Psoas muscle (tissue), 8 donors: Measurements from ENCODE around the gene VPS13D. TPM values are rescaled to one million over a fixed set of nuclear protein-coding genes. Genes with fewer than 3 reads are reported as not detected.
"Not testable (repeated sequence)": the region's sequence is repeated elsewhere in the genome, so short reads cannot be mapped to it uniquely, and the experiment has no call there.

ENCODE experiments used
- ATAC-seq, 4 donors: fragments of 200-7000 bp; cut with Tn5 transposase; one replicate each; pipeline ENCODE4 v1.9.1; 2020; ENCODE audit warnings: moderate library complexity in 3 of 4, mild to moderate bottlenecking in 2 of 4
- DNase-seq, 2 donors: peaks; one replicate each; pipeline ENCODE4 v3.0.0-alpha.2; 2020
- H3K27ac ChIP-seq: fragments of 200-600 bp; one replicate; pipeline ENCODE4 v1.8.0; 2022
- H3K27me3 ChIP-seq, 3 donors: fragments of 200-600 bp in 1 of 3; one replicate each; pipeline versions ENCODE4 v1.6.1 to v1.8.0; 2013 to 2022; ENCODE audit warnings: low read length in 2 of 3, mild to moderate bottlenecking in 2 of 3, moderate library complexity in 1 of 3; ENCODE audit not compliant: insufficient read depth in 3 of 3
- H3K36me3 ChIP-seq, 2 donors: fragments of 200-600 bp in 1 of 2; one replicate each; pipeline versions ENCODE4 v1.6.1 to v1.8.0; 2013 to 2022; ENCODE audit warnings: low read depth in 1 of 2, mild to moderate bottlenecking in 1 of 2, moderate library complexity in 1 of 2; ENCODE audit not compliant: insufficient read depth in 1 of 2
- H3K4me1 ChIP-seq: fragments of 200-600 bp; one replicate; pipeline ENCODE4 v1.8.0; 2022
- H3K4me3 ChIP-seq: fragments of 200-600 bp; one replicate; pipeline ENCODE4 v1.8.0; 2022; ENCODE audit warnings: mild to moderate bottlenecking
- H3K9me3 ChIP-seq: fragments of 200-600 bp; one replicate; pipeline ENCODE4 v1.8.0; 2022
- WGBS, 3 donors: extraction: QIAGEN DNeasy Blood & Tissue Kit; methylation state at CpG; one replicate each; pipeline versions ENCODE4 v1.1.6 to v1.1.7; 2013; 5-methylcytosine and 5-hydroxymethylcytosine counted together
- intact Hi-C, 2 donors: fragments of 100-400 bp; cut with DNase I; formaldehyde crosslinking; loops; one replicate each; pipeline versions ENCODE4 v1.11.0 to v1.14.2; 2022
- polyA plus RNA-seq, 3 donors: library from polyadenylated mRNA; stranded (reverse); fragments of 200-250 nt; gene quantifications; one replicate each; pipeline ENCODE4 v1.2.3, GENCODE V29; 2013
- total RNA-seq, 4 donors: library from RNA; stranded (reverse); fragmentation: NEBNext Ultra II Directional in 2 of 4; extraction: Animal tissue kit (Norgen Biotek cat#: 25700) in 2 of 4; gene quantifications; one replicate each; pipeline versions ENCODE4 v1.2.1 to v1.2.4, GENCODE V29; 2021 to 2023
- TF ChIP-seq, protein P1 (sequence below): fragments of 200-600 bp; IDR thresholded peaks from one replicate; pipeline ENCODE4 v1.8.0; 2022; ENCODE audit warnings: antibody characterized with exemption
- donor health status: healthy with polysubstance abuse.
- donor health status: DM: no; HTN: no; CAD: no; lungs with moderate emphysema.
- donor health status: Bipolar disorder and iron deficiency.
- donor health status: healthy.
- donor health status: DM: yes; HTN: yes; CAD: no.
- donor health status: DM: no; HTN: no; CAD: no.
- donor health status: DM: no; HTN: no; CAD: no.
- donor health status: DM: yes; HTN: yes; CAD: no.

VPS13D gene
- total and polyA plus RNA-seq, 7 donors = 19.9 to 69.1 (median 45.3) TPM

DNA sequence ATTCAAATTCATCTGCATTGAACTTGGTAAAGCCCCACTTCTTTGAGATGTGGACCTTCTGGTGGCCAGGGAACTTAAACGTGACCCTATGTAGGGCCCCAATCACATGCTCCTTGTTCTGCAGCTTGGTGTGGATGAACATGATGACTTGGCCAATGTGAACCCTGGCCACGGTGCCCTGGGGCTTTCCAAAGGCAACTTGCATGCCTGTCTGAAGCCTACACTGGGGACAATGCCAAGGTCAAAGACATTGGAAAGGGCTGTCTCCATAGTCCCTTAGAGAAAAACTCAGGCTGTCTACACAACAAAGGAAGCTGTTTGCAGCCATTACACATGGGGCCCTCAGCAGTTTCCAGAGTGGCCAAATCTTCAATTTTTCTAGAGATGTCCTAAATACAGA lies 8.9 kb upstream of the VPS13D start:
- DNase-seq (no peak), ATAC-seq (no peak)
- no peaks in the 10 kb centered on the region for H3K36me3 ChIP-seq
- intact Hi-C loops = no loop called here
- no peaks in the 10 kb centered on the region for H3K9me3 ChIP-seq
- no peaks in the 10 kb centered on the region for H3K27me3 ChIP-seq
- no peak overlapping the region for H3K4me3 ChIP-seq
- no peaks in the 10 kb centered on the region for H3K4me1 ChIP-seq
- TF ChIP-seq, protein P1, sequence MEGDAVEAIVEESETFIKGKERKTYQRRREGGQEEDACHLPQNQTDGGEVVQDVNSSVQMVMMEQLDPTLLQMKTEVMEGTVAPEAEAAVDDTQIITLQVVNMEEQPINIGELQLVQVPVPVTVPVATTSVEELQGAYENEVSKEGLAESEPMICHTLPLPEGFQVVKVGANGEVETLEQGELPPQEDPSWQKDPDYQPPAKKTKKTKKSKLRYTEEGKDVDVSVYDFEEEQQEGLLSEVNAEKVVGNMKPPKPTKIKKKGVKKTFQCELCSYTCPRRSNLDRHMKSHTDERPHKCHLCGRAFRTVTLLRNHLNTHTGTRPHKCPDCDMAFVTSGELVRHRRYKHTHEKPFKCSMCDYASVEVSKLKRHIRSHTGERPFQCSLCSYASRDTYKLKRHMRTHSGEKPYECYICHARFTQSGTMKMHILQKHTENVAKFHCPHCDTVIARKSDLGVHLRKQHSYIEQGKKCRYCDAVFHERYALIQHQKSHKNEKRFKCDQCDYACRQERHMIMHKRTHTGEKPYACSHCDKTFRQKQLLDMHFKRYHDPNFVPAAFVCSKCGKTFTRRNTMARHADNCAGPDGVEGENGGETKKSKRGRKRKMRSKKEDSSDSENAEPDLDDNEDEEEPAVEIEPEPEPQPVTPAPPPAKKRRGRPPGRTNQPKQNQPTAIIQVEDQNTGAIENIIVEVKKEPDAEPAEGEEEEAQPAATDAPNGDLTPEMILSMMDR = no peak
- no peak overlapping the region for H3K27ac ChIP-seq
- WGBS, 3 donors = 30 to 47% (median 31%) methylated on average over 2 of the region's 2 CpGs

DNA sequence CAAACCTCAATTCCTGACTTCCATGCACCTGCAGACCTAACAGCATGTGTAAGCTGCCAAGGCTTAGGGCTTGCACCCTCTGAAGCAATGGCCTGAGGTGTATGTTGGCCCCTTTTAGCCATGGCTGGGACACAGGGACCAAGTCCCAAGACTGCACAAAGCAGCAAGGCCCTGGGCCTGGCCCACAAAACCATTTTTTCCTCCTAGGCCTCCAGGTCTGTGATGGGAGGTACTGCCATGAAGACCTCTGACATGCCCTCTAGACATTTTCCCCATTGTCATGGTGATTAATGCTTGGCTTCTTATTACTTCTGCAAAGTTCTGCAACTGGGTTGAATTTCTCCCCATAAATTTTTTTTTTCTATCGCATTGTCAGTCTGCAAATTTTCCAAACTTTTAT lies 7.1 kb upstream of the VPS13D start:
- H3K9me3 ChIP-seq, ATAC-seq, H3K4me3 ChIP-seq, intact Hi-C loops, H3K4me1 ChIP-seq, H3K27ac ChIP-seq, DNase-seq, H3K36me3 ChIP-seq, H3K27me3 ChIP-seq: not testable (repeated sequence)
- WGBS, 3 donors = 88 to 100% (median 98%) methylated on average over 1 of the region's 1 CpG

DNA sequence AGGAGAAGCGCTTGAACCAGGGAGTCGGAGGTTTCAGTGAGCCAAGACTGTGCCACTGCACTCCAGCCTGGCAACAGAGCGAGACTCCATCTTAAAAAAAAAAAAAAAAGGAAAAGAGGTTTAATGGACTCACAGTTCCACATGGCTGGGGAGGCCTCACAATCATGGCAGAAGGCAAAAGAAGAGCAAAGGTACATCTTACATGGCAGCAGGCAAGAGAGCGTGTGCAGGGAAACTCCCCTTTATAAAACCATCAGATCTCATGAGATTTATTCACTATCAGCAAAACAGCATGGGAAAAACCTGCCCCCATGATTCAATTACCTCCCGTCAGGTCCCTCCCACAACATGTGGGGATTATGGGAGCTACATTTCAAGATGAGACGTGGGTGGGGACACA lies 5.7 kb upstream of the VPS13D start:
- WGBS, 3 donors = 79 to 92% (median 90%) methylated on average over 6 of the region's 6 CpGs
- H3K27ac ChIP-seq, H3K4me1 ChIP-seq, H3K36me3 ChIP-seq, H3K4me3 ChIP-seq, ATAC-seq, H3K27me3 ChIP-seq, DNase-seq, intact Hi-C loops, H3K9me3 ChIP-seq: not testable (repeated sequence)

DNA sequence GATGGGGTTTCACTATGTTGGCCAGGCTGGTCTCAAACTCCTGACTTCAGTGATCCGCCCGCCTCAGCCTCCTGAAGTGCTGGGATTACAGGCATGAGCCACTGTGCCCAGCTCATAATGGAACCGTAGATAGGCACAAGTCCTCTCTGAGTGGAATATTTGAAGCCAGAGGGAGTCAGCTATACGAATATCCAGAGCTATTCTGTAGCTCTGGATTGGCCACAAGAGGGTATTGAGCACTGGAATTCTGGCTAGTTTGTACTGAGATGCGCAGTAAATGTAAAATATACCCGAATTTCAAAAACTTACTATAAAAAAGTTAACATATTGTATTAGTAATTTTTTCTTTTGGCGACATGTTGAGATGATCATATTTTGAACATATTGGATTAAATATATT lies 851 bp upstream of the VPS13D start:
- H3K27me3 ChIP-seq = no peaks in the 10 kb centered on the region
- H3K36me3 ChIP-seq = peaks cover 0 to 3% of the 10 kb centered on the region in 2 donors
- no peak overlapping the region for H3K4me3 ChIP-seq
- no peak overlapping the region for H3K27ac ChIP-seq
- H3K4me1 ChIP-seq = peaks cover 13% of the 10 kb centered on the region
- ATAC-seq (no peak), DNase-seq (no peak)
- intact Hi-C loops = no loop called here
- H3K9me3 ChIP-seq = no peaks in the 10 kb centered on the region
- WGBS, 3 donors = 81 to 84% (median 81%) methylated on average over 7 of the region's 7 CpGs
- TF ChIP-seq, protein P1 = no peak

DNA sequence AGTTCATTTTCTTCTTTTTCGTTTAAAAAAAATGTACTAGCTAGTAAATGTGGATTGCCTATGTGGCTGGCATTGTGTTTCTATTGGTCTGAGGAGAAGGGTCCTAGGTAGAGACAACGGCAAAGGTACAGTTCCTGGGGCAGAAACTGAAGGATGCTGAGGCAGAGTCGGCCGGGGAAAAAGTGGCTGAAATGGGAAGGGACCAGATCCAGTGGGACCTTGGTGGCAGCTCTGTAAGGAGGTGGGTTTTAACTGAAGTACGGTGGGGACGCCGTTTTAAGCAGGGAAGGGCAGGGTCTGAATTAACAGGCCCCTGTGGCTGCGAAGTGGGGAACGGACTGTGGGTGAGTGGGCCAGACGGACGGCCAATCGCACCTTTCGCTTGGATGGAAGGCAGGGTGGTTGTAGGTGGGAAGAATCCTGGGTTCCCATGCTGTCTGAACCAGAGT lies 420 bp upstream of the VPS13D start:
- Histone ChIP-seq H3K27me3 (no peaks in the 10 kb centered on the region), H3K27ac (peak overlapping the region; percentile 96), H3K36me3 (peaks cover 0 to 7% of the 10 kb centered on the region in 2 donors), H3K4me3 (peak overlapping the region; percentile 98), H3K4me1 (peaks cover 13% of the 10 kb centered on the region), H3K9me3 (no peaks in the 10 kb centered on the region)
- TF ChIP-seq, protein P1 = no peak
- DNase-seq (no peak), ATAC-seq (peak in 1 of 4 donors; percentile 1)
- 55 to 61% (median 58%) methylated on average over 13 of the region's 13 CpGs for WGBS, 3 donors
- intact Hi-C loops = no loop called here
